Uterus (tissue), 4 donors: ENCODE results near the gene SPECC1. TPM values are rescaled to one million over a fixed set of nuclear protein-coding genes. Genes with fewer than 3 reads are reported as not detected.
A peak's percentile ranks its signal among the peaks of the same experiment; 100 is the strongest.
"Not testable (repeated sequence)": the region's sequence is repeated elsewhere in the genome, so short reads cannot be mapped to it uniquely, and the experiment has no call there.

ENCODE experiments used
- DNase-seq, 2 donors: peaks; one replicate each; pipeline ENCODE4 v3.0.0-alpha.2; 2019 to 2020
- H3K27ac ChIP-seq, 2 donors: fragments of 200-600 bp; sonication (generic); 1 replicate in 1 of 2; 2 replicates in 1 of 2; pipeline ENCODE4 v1.5.1; 2016 to 2018
- H3K27me3 ChIP-seq, 2 donors: fragments of 200-600 bp; sonication (generic); one replicate each; pipeline ENCODE4 v1.5.1; 2018 to 2019; ENCODE audit warnings: control low read depth in 1 of 2
- H3K36me3 ChIP-seq, 2 donors: fragments of 200-600 bp; sonication (generic); one replicate each; pipeline ENCODE4 v1.5.1; 2019; ENCODE audit warnings: control low read depth in 1 of 2
- H3K4me1 ChIP-seq, 2 donors: fragments of 200-600 bp; sonication (generic); one replicate each; pipeline ENCODE4 v1.5.1; 2018 to 2019; ENCODE audit warnings: control low read depth in 1 of 2
- H3K4me3 ChIP-seq, 2 donors: fragments of 200-600 bp; sonication (generic); 1 replicate in 1 of 2; 2 replicates in 1 of 2; pipeline ENCODE4 v1.5.1; 2018 to 2019; ENCODE audit warnings: mild to moderate bottlenecking in 1 of 2
- H3K9me3 ChIP-seq, 2 donors: fragments of 200-600 bp; sonication (generic); one replicate each; pipeline ENCODE4 v1.5.1; 2019; ENCODE audit warnings: control low read depth in 1 of 2
- POLR2A ChIP-seq, 2 donors: fragments of 450-650 bp; IDR thresholded peaks; one replicate each; pipeline ENCODE4 v1.6.1; 2016; ENCODE audit warnings: antibody characterized with exemption in 2 of 2, mild to moderate bottlenecking in 1 of 2, moderate library complexity in 1 of 2
- intact Hi-C: fragments of 100-400 bp; cut with DNase I; formaldehyde crosslinking; loops from one replicate; pipeline ENCODE4 v1.15.1; 2023; ENCODE audit warnings: low total_unique reads
- total RNA-seq, 4 donors: library from RNA; depleted of rRNA in 3 of 4; stranded (reverse); fragments of >200 nt in 3 of 4; gene quantifications; one replicate each; pipeline versions ENCODE4 v1.1.0 to v1.2.4, GENCODE V29; 2014 to 2023
- TF ChIP-seq, protein P1 (sequence below), 4 experiments: fragments of 200-600 bp in 2 of 4; fragments of 450-650 bp in 2 of 4; sonication (generic) in 2 of 4; IDR thresholded peaks; one replicate each; pipeline ENCODE4 v1.5.1; 2016 to 2019; ENCODE audit warnings: antibody characterized with exemption in 4 of 4, mild to moderate bottlenecking in 2 of 4, moderate library complexity in 1 of 4
- donor health status: DM: yes; HTN: yes; CAD: no.

SPECC1 gene
- total RNA-seq, 4 donors from 2014 or later, result 22.6 to 63.0 (median 44.0) TPM

DNA sequence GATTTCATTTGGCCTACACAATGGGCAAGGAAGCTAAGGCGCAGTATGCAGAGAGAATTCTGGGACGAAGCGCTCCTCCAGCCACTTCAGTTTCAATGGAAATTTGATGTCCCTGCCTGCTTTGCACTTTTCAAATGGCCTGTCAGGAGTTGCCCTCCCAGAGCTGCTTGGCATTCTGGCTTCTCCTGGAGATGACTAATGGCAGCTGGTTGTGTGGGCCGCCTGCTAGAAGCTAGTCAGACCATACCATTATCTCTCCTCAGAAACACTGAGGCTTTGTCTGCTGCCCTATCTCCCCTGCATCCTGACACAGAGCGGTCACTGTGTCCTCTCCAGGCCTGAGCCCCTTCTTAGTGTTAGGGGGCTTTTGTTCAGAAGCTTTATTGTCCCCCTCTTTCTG, 180.1 kb downstream of the SPECC1 start:
- TF ChIP-seq POLR2A (IDR thresholded peaks at IDR 0.05), result no peak
- TF ChIP-seq, protein P1, sequence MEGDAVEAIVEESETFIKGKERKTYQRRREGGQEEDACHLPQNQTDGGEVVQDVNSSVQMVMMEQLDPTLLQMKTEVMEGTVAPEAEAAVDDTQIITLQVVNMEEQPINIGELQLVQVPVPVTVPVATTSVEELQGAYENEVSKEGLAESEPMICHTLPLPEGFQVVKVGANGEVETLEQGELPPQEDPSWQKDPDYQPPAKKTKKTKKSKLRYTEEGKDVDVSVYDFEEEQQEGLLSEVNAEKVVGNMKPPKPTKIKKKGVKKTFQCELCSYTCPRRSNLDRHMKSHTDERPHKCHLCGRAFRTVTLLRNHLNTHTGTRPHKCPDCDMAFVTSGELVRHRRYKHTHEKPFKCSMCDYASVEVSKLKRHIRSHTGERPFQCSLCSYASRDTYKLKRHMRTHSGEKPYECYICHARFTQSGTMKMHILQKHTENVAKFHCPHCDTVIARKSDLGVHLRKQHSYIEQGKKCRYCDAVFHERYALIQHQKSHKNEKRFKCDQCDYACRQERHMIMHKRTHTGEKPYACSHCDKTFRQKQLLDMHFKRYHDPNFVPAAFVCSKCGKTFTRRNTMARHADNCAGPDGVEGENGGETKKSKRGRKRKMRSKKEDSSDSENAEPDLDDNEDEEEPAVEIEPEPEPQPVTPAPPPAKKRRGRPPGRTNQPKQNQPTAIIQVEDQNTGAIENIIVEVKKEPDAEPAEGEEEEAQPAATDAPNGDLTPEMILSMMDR (IDR thresholded peaks at IDR 0.05), result no peak
- no peak for DNase-seq
- Histone ChIP-seq H3K4me3 (no peak overlapping the region), H3K27ac (no peak overlapping the region), H3K27me3 (no peaks in the 10 kb centered on the region), H3K36me3 (no peaks in the 10 kb centered on the region), H3K4me1 (peaks cover 0 to 5% of the 10 kb centered on the region in 2 donors), H3K9me3 (no peaks in the 10 kb centered on the region)
- intact Hi-C loops, result no loop called here

DNA sequence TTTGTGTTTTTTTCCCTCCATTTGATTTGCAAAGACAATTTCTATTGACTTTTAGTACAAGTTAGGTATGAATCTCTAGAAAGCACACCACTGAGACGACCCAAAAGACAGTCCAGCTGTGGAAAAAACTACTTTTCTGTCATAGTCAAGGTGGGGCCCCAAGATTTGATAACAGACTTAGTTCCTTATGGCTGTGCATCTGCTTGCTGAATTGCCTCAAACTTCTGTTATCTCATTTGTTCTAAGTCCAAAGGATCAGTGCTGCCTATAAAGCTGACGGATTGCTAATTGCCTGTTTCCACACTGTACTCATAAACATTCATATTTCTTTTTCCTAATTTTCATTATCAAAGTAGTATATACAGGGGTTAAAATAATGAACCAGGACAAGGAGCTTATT, 180.8 kb downstream of the SPECC1 start:
- TF ChIP-seq POLR2A (IDR thresholded peaks at IDR 0.05), result no peak
- TF ChIP-seq, protein P1 (IDR thresholded peaks at IDR 0.05), result no peak
- Histone ChIP-seq H3K4me3 (no peak overlapping the region), H3K27ac (no peak overlapping the region), H3K27me3 (no peaks in the 10 kb centered on the region), H3K9me3 (no peaks in the 10 kb centered on the region), H3K4me1 (peaks cover 0 to 5% of the 10 kb centered on the region in 2 donors), H3K36me3 (no peaks in the 10 kb centered on the region)
- intact Hi-C loops, result no loop called here
- no peak for DNase-seq

DNA sequence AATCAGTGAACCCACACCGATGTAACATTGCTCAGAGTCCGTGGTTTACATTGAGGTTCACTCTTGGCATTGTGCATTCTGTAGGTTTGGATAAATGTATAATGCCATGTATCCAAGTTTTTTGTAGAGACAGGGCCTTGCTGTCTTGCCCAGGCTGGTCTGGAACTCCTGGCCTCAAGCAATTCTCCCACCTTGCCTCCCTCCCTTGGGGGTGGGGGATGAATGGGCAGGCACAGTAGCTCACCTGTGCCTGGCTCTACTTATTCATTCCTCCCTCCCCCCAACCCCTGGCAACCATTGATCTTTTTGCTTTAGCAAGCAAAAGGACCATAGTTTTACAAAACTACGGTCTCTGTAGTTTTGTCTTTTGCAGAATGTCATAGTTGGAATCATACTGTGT, 181.4 kb downstream of the SPECC1 start:
- TF ChIP-seq, protein P1 (IDR thresholded peaks at IDR 0.05), result no peak
- no peak for TF ChIP-seq POLR2A (IDR thresholded peaks at IDR 0.05)
- DNase-seq, result no peak
- Histone ChIP-seq H3K4me3 (no peak overlapping the region), H3K9me3 (no peaks in the 10 kb centered on the region), H3K27ac (no peak overlapping the region), H3K36me3 (no peaks in the 10 kb centered on the region), H3K4me1 (peaks cover 0 to 5% of the 10 kb centered on the region in 2 donors), H3K27me3 (no peaks in the 10 kb centered on the region)
- intact Hi-C loops, result no loop called here

DNA sequence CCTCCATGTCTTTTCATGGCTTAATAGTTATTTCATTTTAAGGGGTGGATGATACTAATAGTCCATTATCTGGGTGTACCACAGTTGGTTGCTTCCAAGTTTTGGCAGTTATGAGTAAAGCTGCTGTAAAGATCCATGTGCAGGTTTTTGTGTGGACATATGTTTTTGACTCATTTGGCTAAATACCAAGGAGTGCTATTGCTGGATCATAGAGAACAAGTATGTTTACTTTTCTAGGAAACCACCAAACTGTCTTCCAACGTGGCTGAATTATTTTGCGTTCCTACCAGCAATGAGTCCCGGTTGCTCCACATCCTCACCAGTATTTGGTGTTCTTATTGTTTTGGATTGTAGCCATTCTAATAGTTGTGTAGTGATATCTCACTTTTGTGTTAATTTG, 181.9 kb downstream of the SPECC1 start:
- no peaks in the 10 kb centered on the region for H3K36me3 ChIP-seq
- H3K4me3 ChIP-seq, result no peak overlapping the region
- no peak for DNase-seq
- no peak overlapping the region for H3K27ac ChIP-seq
- no peaks in the 10 kb centered on the region for H3K9me3 ChIP-seq
- H3K27me3 ChIP-seq, result no peaks in the 10 kb centered on the region
- no peak for TF ChIP-seq POLR2A (IDR thresholded peaks at IDR 0.05)
- TF ChIP-seq, protein P1 (IDR thresholded peaks at IDR 0.05), result no peak
- peaks cover 0 to 5% of the 10 kb centered on the region in 2 donors for H3K4me1 ChIP-seq
- intact Hi-C loops, result no loop called here

DNA sequence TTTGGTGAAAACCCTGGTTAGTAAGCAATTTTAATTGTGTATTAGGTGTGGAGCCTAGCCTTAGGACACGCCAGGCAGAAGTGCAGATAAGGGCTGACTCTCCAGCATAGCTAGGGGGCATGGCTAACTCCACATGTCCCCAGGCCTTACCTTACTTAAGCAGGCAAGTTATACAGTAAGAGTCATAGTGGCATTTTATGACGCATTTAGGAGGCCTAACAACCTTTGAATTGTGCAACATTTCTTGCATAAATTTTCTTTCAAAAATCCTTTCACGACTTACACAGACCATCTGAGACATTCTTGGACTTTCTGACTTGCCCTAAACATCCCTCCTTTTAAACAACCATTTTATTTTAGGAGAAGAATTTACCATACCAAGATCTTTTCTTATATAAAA, 187.1 kb downstream of the SPECC1 start:
- H3K36me3 ChIP-seq, intact Hi-C loops, H3K4me3 ChIP-seq, H3K4me1 ChIP-seq, H3K9me3 ChIP-seq, DNase-seq, H3K27me3 ChIP-seq: not testable (repeated sequence)
- H3K27ac ChIP-seq, result peak overlapping the region in 1 of 2 donors; percentile 10

DNA sequence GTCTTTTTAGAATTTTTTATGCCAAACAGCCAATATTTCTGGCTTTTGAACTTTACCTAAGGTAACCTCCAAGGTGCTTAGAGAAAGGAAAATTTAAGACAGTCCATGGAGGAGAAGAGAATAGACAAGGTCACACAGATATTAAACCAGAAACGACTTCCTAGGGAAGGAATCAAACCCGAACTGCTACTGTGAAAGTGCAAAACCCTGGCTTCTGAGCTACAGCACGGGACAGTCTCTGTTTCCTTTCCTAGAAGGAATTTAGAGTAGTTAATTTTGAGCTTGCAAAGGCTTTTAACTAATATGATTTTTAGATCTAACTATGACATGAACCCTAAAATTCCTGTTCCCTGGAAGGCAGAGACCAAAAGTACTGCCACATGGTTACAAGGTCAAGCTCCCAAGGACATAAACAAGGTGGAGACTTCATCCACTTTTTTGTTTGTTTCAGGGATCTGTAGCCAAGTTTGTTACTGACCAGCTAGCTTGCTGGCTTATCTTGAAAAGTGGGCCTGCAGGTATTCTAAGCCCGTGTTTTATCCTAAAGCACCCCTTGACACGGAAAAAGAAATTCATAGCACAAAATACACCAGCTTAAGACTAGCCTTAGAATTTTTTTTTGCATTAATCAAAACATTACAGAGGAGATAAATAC, 188.2 kb downstream of the SPECC1 start:
- Histone ChIP-seq H3K4me3 (no peak overlapping the region), H3K27me3 (no peaks in the 10 kb centered on the region), H3K4me1 (no peaks in the 10 kb centered on the region), H3K36me3 (no peaks in the 10 kb centered on the region), H3K9me3 (no peaks in the 10 kb centered on the region), H3K27ac (no peak overlapping the region)
- intact Hi-C loops, result no loop called here
- no peak for DNase-seq
- TF ChIP-seq, protein P1 (IDR thresholded peaks at IDR 0.05), result no peak
- no peak for TF ChIP-seq POLR2A (IDR thresholded peaks at IDR 0.05)
